GM19328 (cell line): Measurements from ENCODE around the gene PPP1R3C.

ENCODE experiments used
- ATAC-seq: cut with Tn5 transposase; IDR thresholded peaks from one replicate; pipeline ENCODE4 v1.9.1; 2021; ENCODE audit warnings: mild to moderate bottlenecking, moderate library complexity; ENCODE audit not compliant: unreplicated experiment

PPP1R3C gene

GRCh38 chr10:91629715-91630549 lies 2.9 kb downstream of the PPP1R3C start:
- ATAC-seq, result no peak

DNA sequence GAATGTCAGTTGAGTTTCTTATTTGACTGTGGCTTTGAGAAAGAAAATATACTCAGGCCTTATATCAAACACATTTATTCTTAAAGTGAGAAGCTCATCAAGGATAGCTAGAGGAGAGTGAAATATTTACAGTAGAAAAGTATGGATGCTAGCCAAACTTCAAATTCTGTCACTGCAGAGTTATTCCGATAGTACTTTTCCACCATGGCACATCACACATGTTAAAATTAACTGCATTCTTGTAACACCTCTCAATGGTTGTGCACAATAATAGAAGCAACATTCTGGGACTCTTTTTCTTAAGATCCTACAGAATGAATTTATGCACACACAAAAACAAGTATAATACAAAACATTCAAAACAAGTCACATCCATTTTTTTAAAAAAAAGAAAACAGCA lies 4.5 kb downstream of the PPP1R3C start:
- ATAC-seq, result no peak

GRCh38 chr10:91627344-91628102 lies 5.3 kb downstream of the PPP1R3C start:
- no peak for ATAC-seq

DNA sequence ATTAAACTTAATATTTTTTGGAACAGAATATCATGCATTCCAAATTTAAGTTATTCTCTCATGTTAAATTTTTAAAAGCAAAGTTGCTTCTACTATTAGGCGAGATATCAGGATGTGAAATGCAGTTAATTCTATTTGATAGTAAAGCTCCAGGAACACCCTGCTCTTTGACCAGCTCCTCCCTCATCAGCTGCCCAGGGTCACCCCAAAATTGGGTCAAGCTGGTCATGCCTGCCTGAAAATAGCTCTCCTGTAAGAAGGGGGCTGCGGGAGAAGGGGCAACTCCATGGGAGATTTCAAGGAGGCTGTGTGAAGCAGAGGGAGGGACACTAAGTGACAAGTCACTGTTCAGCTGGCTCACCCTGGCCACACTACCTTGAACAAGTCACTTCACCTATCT lies 5.9 kb downstream of the PPP1R3C start:
- no peak for ATAC-seq

DNA sequence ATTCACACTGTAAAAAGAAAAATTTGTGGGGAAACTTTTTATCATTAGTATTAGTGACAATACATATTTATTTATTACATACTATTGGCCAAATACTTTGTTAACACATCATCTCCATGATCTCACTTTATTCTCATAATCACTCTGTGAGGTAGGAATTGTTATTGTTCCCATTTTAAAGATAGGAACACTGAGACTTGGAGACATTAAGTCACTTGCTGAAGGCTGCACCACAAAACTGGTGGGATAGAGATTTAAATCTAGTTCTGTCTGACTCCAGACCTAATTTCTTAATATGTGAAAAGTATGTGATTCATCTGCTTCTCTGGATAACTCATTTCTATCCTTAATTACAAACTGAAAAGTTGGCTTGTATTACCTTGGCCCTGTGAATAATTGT lies 8.2 kb downstream of the PPP1R3C start:
- no peak for ATAC-seq

- ATAC-seq, result no peak
Measured at GRCh38 chr10:91622601-91623000, 10.3 kb downstream of the PPP1R3C start.

DNA sequence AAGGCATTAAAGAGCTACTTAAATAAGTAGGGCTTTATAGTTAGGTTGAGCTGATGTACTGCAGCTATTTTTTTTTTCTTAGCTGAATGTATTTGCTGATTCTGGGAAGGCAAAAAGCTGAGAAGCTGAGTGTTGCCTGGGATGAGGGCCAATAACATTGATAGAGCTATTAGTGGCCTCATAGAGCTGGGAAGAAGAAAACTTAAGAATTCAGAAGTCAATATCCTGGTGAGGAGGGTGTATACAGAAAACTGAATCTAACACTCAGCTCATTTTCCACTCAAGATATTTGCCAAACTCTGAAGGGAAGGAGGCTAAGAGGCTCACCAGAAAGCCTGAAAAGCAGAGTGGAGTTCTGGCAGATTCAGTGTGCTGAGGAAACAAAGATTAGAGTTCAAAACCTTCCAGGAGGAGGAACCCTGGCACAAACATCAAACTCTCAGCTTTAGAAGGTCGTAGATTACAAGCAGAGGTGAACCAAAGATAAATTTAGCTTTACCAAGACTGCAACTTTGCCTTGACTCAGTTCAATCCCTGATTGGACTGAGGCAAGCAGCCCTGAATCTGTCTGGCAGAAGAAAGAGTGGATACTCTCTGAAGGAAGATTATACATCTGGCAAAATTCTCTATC lies 11.3 kb downstream of the PPP1R3C start:
- no peak for ATAC-seq

DNA sequence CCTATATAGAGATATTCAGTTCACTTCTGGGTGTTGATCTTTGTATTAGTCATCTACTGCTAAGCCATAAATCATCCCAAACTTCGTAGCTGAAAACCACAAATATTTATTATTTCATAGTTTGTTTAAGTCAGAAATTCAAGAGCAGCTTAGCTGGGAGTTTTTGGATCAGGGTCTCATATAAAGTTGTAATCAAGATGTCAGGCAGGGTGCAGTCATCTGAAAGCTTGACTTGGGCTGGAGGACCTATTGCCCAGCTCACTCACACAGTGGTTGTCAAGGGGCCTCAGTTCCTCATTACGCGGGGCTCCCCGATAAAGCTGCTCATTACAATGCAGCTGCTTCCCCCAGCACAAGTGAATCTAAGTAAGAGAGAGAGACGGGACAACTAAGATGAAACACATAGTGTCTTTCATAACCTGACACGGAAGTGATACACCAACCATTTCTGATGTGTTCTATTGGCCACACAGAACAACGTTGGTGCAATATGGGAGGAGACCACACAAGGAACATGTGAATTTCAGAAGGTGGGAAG lies 15.7 kb downstream of the PPP1R3C start:
- ATAC-seq, result no peak

- ATAC-seq, result no peak
Measured at GRCh38 chr10:91616137-91616536, 16.7 kb downstream of the PPP1R3C start.

DNA sequence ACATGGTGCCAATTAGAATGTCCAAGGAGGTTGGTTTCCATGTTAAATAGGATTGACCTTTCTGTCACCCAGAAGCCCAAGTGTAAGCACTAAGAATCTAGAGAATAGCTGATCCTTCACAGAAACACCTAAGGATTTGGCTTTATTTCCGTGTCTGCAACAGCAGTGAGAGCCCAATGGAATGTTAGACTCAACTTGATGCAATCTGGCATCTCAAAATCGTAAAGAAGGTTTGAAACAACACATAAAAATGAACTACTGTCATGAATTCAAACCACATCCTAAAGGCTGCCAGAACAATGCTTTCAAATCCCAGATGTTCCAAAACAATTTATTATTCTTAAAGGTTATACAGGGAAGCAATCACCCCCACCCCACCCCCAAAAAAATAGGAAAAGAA lies 18.6 kb downstream of the PPP1R3C start:
- ATAC-seq, result no peak

GRCh38 chr10:91613411-91614187 lies 19.3 kb downstream of the PPP1R3C start:
- no peak for ATAC-seq

- ATAC-seq, result no peak
Measured at GRCh38 chr10:91610919-91611318, 22.0 kb downstream of the PPP1R3C start.

GRCh38 chr10:91610444-91610843 lies 22.4 kb downstream of the PPP1R3C start:
- ATAC-seq, result no peak

DNA sequence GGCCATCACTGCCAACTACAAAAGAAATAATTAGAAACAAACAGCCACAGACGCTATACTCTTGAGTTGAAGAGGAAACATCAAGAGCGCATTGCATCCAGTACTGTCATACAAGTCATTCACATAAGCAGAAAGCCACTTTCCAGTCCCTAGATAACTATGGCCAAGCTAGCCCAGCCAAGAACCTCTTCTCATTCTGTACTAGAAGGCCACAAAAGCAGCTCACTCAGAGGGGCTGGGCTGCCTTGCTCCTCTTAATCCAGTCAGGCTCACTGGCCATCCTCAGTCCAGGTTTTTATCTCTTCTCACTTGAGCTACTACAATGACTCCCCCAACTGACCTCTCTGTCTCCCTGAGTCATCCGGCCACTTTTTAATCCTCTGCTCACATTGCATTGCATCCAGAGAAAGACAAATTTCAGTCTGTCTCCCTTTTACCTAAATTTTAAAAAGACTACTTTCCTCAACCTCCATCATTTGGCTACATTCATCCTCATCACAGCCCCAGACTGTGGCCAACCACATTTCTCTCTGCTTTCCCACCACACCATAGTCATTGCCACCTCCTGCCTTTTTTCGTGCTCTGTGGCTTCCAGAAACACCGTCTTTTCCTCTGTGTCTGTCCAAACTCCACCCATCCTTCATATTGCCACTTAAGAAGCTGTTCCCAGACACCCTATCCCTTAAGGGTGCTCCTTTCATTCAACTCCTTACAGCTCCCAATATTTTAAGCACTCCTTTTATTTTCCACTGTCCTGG lies 25.0 kb downstream of the PPP1R3C start:
- no peak for ATAC-seq

DNA sequence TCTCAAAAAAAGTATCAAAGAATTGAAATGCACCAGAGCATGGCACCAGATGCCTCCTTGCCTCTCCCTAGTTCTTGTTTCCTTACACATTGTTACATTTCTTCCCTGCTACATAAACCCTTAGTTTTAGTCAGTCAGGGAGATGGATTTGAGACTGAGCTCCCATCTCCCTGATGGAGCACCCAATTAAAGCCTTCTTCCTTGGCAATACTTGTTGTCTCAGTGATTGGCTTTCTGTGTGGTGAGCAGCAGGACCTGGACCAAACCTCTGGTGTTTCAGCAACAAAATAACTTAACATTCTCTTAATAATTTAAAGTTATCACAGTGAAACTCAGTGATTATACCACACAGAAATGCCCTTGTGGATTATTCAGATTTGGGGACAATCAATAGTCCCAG lies 26.9 kb downstream of the PPP1R3C start:
- no peak for ATAC-seq

GRCh38 chr10:91604553-91605534 lies 28.0 kb downstream of the PPP1R3C start:
- no peak for ATAC-seq

DNA sequence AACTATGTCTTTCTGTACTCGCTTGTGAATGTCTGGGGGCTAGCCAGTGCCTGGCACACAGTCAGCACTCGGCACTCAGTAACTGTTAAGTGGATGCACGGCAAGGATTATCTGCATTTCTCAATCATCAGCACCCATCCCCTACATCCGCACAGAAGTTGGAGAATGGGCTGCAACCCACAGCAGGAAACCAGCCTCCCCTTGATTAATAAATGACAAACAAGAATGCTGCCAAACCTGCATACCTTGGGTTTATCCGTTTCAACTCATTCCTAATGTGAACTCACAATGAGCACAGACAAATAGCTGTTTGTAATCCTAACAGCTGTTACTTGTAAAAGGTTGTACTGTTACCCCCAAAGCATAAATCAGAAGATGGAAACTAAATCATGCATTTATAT lies 28.9 kb downstream of the PPP1R3C start:
- ATAC-seq, result no peak

DNA sequence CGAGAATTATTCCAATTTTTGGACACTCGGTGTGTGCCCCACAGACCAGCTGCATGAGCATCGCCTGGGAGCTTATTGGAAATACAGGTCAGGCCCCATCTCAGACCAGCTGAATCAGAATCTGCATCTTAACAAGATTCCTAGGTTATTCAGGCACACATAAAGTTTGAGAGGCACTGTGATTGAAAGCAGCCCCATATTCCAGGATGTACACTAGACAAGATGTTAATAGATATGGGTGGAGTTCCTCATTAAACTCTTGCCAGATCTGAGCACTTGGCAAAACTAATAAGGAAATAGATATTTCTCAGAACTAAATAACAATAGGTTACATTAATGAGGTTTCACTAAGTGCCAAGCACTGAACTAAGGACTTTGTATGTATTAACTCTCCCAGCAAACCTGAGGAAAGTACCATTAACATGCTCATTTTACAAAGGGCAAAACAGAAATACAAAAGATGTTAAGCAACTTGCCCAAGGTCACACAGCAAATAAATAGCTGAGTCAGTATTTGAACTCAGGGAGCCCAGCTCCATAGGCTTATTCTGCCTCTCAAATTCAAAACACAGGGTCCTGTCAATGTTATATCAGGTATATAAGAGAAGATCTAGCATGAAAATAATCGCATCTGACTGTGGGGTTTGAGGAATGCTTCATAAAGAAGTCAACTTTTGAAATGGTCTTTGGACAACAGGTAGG lies 29.9 kb downstream of the PPP1R3C start:
- ATAC-seq, result no peak
